NB4 (cell line): ENCODE data around the gene MUC13.

Experiments
- MAX ChIP-seq: IDR thresholded peaks from 2 replicates; pipeline ENCODE4 v1.6.1; 2011; ENCODE audit warnings: low read depth, low read length
- POLR2A ChIP-seq: IDR thresholded peaks from 2 replicates; pipeline ENCODE4 v1.6.1; 2011; ENCODE audit warnings: mild to moderate bottlenecking; ENCODE audit not compliant: insufficient read length; ENCODE audit errors: extremely low read depth
- TF ChIP-seq, protein P1 (sequence below): IDR thresholded peaks from one replicate; pipeline ENCODE4 v1.5.1; 2012; ENCODE audit warnings: low read depth, low read length

- TF ChIP-seq, protein P1, sequence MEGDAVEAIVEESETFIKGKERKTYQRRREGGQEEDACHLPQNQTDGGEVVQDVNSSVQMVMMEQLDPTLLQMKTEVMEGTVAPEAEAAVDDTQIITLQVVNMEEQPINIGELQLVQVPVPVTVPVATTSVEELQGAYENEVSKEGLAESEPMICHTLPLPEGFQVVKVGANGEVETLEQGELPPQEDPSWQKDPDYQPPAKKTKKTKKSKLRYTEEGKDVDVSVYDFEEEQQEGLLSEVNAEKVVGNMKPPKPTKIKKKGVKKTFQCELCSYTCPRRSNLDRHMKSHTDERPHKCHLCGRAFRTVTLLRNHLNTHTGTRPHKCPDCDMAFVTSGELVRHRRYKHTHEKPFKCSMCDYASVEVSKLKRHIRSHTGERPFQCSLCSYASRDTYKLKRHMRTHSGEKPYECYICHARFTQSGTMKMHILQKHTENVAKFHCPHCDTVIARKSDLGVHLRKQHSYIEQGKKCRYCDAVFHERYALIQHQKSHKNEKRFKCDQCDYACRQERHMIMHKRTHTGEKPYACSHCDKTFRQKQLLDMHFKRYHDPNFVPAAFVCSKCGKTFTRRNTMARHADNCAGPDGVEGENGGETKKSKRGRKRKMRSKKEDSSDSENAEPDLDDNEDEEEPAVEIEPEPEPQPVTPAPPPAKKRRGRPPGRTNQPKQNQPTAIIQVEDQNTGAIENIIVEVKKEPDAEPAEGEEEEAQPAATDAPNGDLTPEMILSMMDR: no peak
- TF ChIP-seq POLR2A (no peak), MAX (no peak)
Measured at GRCh38 chr3:124859025-124859424, 75.5 kb downstream of the MUC13 start.
